NCI-H510A treated with DMSO at 0.1 percent for 48 hours (cell line): ENCODE data around the gene FSTL5.

Experiments used
- DNase-seq: peaks from one replicate; lab custom pipeline; 2025; lab: John Stamatoyannopoulos, UW

Gene FSTL5

GRCh38 chr4:161444626-161445025 is 719.2 kb downstream of the FSTL5 start:
- no peak for DNase-seq

GRCh38 chr4:161442921-161443320 is 720.9 kb downstream of the FSTL5 start:
- DNase-seq, result no peak

GRCh38 chr4:161438096-161438495 is 725.7 kb downstream of the FSTL5 start:
- DNase-seq, result no peak

GRCh38 chr4:161428180-161428965 is 735.4 kb downstream of the FSTL5 start:
- DNase-seq, result no peak

- no peak for DNase-seq
Observed at GRCh38 chr4:161419822-161420221, 744.0 kb downstream of the FSTL5 start.

- no peak for DNase-seq
Observed at GRCh38 chr4:161411901-161412300, 751.9 kb downstream of the FSTL5 start.

GRCh38 chr4:161404346-161405110 is 759.3 kb downstream of the FSTL5 start:
- DNase-seq, result no peak

- no peak for DNase-seq
Observed at GRCh38 chr4:161403781-161404180, 760.0 kb downstream of the FSTL5 start.

- DNase-seq, result no peak
Observed at GRCh38 chr4:161393602-161394001, 770.2 kb downstream of the FSTL5 start.

- no peak for DNase-seq
Observed at GRCh38 chr4:161382655-161383054, 781.1 kb downstream of the FSTL5 start.

GRCh38 chr4:161376275-161376674 is 787.5 kb downstream of the FSTL5 start:
- DNase-seq, result no peak

- DNase-seq, result no peak
Observed at GRCh38 chr4:161364681-161365080, 799.1 kb downstream of the FSTL5 start.

GRCh38 chr4:161360982-161361381 is 802.8 kb downstream of the FSTL5 start:
- DNase-seq, result no peak

- no peak for DNase-seq
Observed at GRCh38 chr4:161359491-161359890, 804.3 kb downstream of the FSTL5 start.

GRCh38 chr4:161356351-161356750 is 807.4 kb downstream of the FSTL5 start:
- DNase-seq, result peak; percentile 34

- no peak for DNase-seq
Observed at GRCh38 chr4:161350946-161351345, 812.9 kb downstream of the FSTL5 start.

GRCh38 chr4:161345741-161346140 is 818.1 kb downstream of the FSTL5 start:
- no peak for DNase-seq

- no peak for DNase-seq
Observed at GRCh38 chr4:161343569-161343950, 820.2 kb downstream of the FSTL5 start.

- no peak for DNase-seq
Observed at GRCh38 chr4:161342881-161343568, 820.8 kb downstream of the FSTL5 start.

GRCh38 chr4:161336621-161337020 is 827.2 kb downstream of the FSTL5 start:
- no peak for DNase-seq

GRCh38 chr4:161336016-161336530 is 827.7 kb downstream of the FSTL5 start:
- no peak for DNase-seq
